ENCODE measurements around the gene NRG4. TPM values are rescaled to one million over a fixed set of nuclear protein-coding genes. Genes with fewer than 3 reads are reported as not detected.

Gene NRG4
- total and polyA plus RNA-seq, 2 donors (not counting 3 experiments of a cell fraction or from before 2014, with no cell fraction given): not detected

DNA sequence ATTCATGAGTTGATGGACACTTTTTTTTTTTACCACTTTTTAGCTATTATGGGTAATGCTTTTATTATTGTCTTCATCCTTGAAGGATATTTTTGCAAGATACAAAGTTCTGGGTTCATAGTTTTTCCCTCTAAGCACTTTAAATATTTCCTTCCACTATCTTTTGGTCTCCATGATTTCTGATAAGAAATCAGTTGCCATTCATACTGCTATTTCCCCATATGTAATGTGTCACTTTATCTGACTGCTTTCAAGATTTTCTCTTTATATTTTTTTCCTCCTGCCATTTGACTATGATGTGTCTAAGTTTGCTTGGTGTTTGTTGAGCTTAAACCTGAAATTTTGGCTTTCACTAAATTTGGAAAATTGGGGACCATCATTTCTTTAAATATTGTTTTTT, 19.3 kb downstream of the NRG4 start:
- Histone ChIP-seq H3K4me2 (ENCODE audit: insufficient read depth, low read length) (no peak overlapping the region), H4K20me1 (replicated peaks; ENCODE audit: control insufficient read depth, extremely low read depth, insufficient read depth, low read length) (no peaks in the 10 kb centered on the region), H3K27me3 (ENCODE audit: control insufficient read depth in 2 of 2, insufficient read depth in 2 of 2, low read length in 2 of 2) (peaks cover 3 to 21% of the 10 kb centered on the region in 2 experiments), H3K36me3 (ENCODE audit: control insufficient read depth in 2 of 2, extremely low read depth in 1 of 2, insufficient read depth in 2 of 2, low read length in 2 of 2) (no peaks in the 10 kb centered on the region), H3K4me3 (replicated peaks in 1 of 3; ENCODE audit: insufficient read depth in 1 of 3, low read depth in 1 of 3, low read length in 3 of 3) (no peak overlapping the region), H3K79me2 (ENCODE audit: control insufficient read depth, insufficient read depth, low read length) (no peaks in the 10 kb centered on the region), H2AFZ (ENCODE audit: low read depth, low read length) (no peak overlapping the region), H3K4me1 (ENCODE audit: control insufficient read depth, extremely low read depth, insufficient read depth, low read length) (no peaks in the 10 kb centered on the region), H3K9me1 (replicated peaks; ENCODE audit: control insufficient read depth, extremely low read depth, insufficient read depth, low read length) (no peaks in the 10 kb centered on the region), H3K9me3 (replicated peaks; ENCODE audit: control insufficient read depth, insufficient read depth, low read length) (no peaks in the 10 kb centered on the region), H3K9ac (replicated peaks; ENCODE audit: extremely low read depth, insufficient read depth, low read length) (no peak overlapping the region), H3K27ac (ENCODE audit: insufficient read depth, low read depth, low read length) (no peak overlapping the region)
- ChIA-PET CTCF (no interaction called here), POLR2A (interaction anchor here (0.7 kb wide), 1 partner anchor 8 kb away, joined by 4 read pairs; no protein-coding TSS in a partner anchor)
- DNase-seq (ENCODE audit: low read depth, low spot score) (no peak), FAIRE-seq (no peak)
- no TSS peak for BruUV-seq (replicated peaks)
- no peak for TF ChIP-seq EZH2 (IDR thresholded peaks at IDR 0.05; ENCODE audit: borderline replicate concordance, low read depth, low read length, severe bottlenecking)
- no peak for TF ChIP-seq MAX (IDR thresholded peaks at IDR 0.05; ENCODE audit: insufficient read depth, insufficient read length)
- TF ChIP-seq FOS (IDR thresholded peaks at IDR 0.05; ENCODE audit: borderline replicate concordance, insufficient read depth, low read length): no peak
- TF ChIP-seq GATA2 (IDR thresholded peaks at IDR 0.05; ENCODE audit: insufficient read depth, insufficient read length, low read depth, low read length): no peak
- no peak for TF ChIP-seq POLR2AphosphoS5 (IDR thresholded peaks at IDR 0.05; ENCODE audit: insufficient read depth, low read depth, low read length)
- no peak for TF ChIP-seq JUN (IDR thresholded peaks at IDR 0.05; ENCODE audit: borderline replicate concordance, insufficient read depth, insufficient read length, low read depth)
- TF ChIP-seq POLR2A (IDR thresholded peaks at IDR 0.05; ENCODE audit: low read depth, low read length): no peak
- no peak for TF ChIP-seq CTCF (IDR thresholded peaks at IDR 0.05; ENCODE audit: extremely low read depth in 1 of 2, insufficient read depth in 1 of 2, low read depth in 1 of 2, low read length in 2 of 2)
- no peak for TF ChIP-seq MYC (IDR thresholded peaks at IDR 0.05; ENCODE audit: low read depth, low read length)
- dilution Hi-C loops (cut with MboI; ENCODE audit: extremely low pct_ligation_motif_present, low sequenced_read_pairs): no loop called here
- intact Hi-C loops (cut with micrococcal nuclease): no loop called here
